Left colon (tissue), 2 donors: ENCODE data around the gene ESM1. TPM values are rescaled to one million over a fixed set of nuclear protein-coding genes. Genes with fewer than 3 reads are reported as not detected.

ENCODE experiments used
- total RNA-seq, 2 donors: library from RNA; stranded (reverse); fragmentation: NEBNext Ultra II Directional; extraction: Animal tissue kit (Norgen Biotek cat#: 25700); gene quantifications; one replicate each; pipeline ENCODE4 v1.2.1, GENCODE V29; 2021
- donor health status: DM: no; HTN: no; CAD: no.
- donor health status: DM: yes; HTN: yes; CAD: no.

Gene ESM1
- total RNA-seq, 2 donors from 2014 or later, result not detected

Other genes with a start within 250 kb of the ESM1 start
- 1 to 10 TPM in 1 of 2 donors, not detected in 1; 2.3 TPM for gene GZMK, start 38.7 kb upstream of the ESM1 start, total RNA-seq
- 10 to 100 TPM in 1 of 2 donors, 1 to 10 TPM in 1; 3.9 to 17.6 TPM for gene GZMA, start 117.1 kb upstream of the ESM1 start, total RNA-seq
- 1 to 10 TPM; 4.0 to 5.2 TPM for gene GPX8, start 174.6 kb upstream of the ESM1 start, total RNA-seq
- gene CDC20B, start 187.6 kb upstream of the ESM1 start, total RNA-seq, result not detected
- gene MCIDAS, start 241.7 kb upstream of the ESM1 start, total RNA-seq, result under 1 TPM in 1 of 2 donors, not detected in 1; 0.55 TPM
- gene CCNO, start 248.0 kb upstream of the ESM1 start, total RNA-seq, result 1 to 10 TPM; 1.4 to 3.0 TPM